ENCODE results near the gene MALL.
"Not testable (repeated sequence)": the region's sequence is repeated elsewhere in the genome, so short reads cannot be mapped to it uniquely, and the experiment has no call there.

MALL gene

GRCh38 chr2:110115291-110116032, at the start of gene MALL:
Gene MALL, minus strand, starts transcription at chr2:110115822. Its CDS starts 30 bp downstream, at chr2:110115792.
- no peak for TF ChIP-seq CTCF (IDR thresholded peaks at IDR 0.05; ENCODE audit: low read depth, low read length)
- DNase-seq (ENCODE audit: extremely low read depth, low read depth) = no peak

GRCh38 chr2:110157153-110157793, 41.7 kb upstream of the MALL start:
- peak; percentile 28 for DNase-seq (ENCODE audit: extremely low read depth, low read depth)
- peak; percentile 78 for TF ChIP-seq CTCF (IDR thresholded peaks at IDR 0.05; ENCODE audit: low read depth, low read length)

- DNase-seq (ENCODE audit: extremely low read depth, low read depth) = not testable (repeated sequence)
Measured at GRCh38 chr2:110154828-110155227, 39.2 kb upstream of the MALL start.

- not testable (repeated sequence) for DNase-seq (ENCODE audit: extremely low read depth, low read depth)
Measured at GRCh38 chr2:110154188-110154587, 38.6 kb upstream of the MALL start.

DNA sequence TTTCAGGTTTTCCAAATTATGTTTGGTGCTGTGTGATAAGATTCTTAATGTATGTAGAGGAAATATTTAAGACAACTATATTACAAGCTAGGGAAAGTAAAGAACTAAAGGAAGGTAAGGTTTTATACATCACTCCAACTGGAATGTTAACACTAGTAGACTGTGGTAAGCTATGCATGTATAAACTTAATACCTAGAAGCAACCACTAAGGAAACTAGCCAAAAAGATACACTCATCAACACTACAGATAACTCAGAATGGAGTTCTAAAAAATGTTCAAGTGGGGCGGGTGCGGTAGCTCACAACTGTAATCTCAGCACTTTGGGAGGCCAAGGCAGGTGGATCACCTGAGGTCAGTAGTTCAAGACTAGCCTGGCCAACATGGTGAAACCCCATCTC, 37.8 kb upstream of the MALL start:
- TF ChIP-seq CTCF (IDR thresholded peaks at IDR 0.05; ENCODE audit: low read depth, low read length) = no peak
- no peak for DNase-seq (ENCODE audit: extremely low read depth, low read depth)

GRCh38 chr2:110152943-110153342, 37.3 kb upstream of the MALL start:
- no peak for TF ChIP-seq CTCF (IDR thresholded peaks at IDR 0.05; ENCODE audit: low read depth, low read length)
- no peak for DNase-seq (ENCODE audit: extremely low read depth, low read depth)

GRCh38 chr2:110149330-110150220, 34.0 kb upstream of the MALL start:
- peak; percentile 5 for DNase-seq (ENCODE audit: extremely low read depth, low read depth)
- no peak for TF ChIP-seq CTCF (IDR thresholded peaks at IDR 0.05; ENCODE audit: low read depth, low read length)

GRCh38 chr2:110146945-110147332, 31.3 kb upstream of the MALL start:
- no peak for TF ChIP-seq CTCF (IDR thresholded peaks at IDR 0.05; ENCODE audit: low read depth, low read length)
- DNase-seq (ENCODE audit: extremely low read depth, low read depth) = no peak

All from AG09319 (cell line).